Activated T-helper 9 cell treated with anti-CD3 and anti-CD28 coated beads, Interleukin-2, amount 50 U/mL, for 16 hours (primary cell): ENCODE results near the gene ZNF699.
A peak's percentile ranks its signal among the peaks of the same experiment; 100 is the strongest.
"Not testable (repeated sequence)": the region's sequence is repeated elsewhere in the genome, so short reads cannot be mapped to it uniquely, and the experiment has no call there.

Experiments
- DNase-seq: peaks from one replicate; pipeline ENCODE4 v3.0.0-alpha.2; 2020; ENCODE audit warnings: low read depth

The ZNF699 gene

DNA sequence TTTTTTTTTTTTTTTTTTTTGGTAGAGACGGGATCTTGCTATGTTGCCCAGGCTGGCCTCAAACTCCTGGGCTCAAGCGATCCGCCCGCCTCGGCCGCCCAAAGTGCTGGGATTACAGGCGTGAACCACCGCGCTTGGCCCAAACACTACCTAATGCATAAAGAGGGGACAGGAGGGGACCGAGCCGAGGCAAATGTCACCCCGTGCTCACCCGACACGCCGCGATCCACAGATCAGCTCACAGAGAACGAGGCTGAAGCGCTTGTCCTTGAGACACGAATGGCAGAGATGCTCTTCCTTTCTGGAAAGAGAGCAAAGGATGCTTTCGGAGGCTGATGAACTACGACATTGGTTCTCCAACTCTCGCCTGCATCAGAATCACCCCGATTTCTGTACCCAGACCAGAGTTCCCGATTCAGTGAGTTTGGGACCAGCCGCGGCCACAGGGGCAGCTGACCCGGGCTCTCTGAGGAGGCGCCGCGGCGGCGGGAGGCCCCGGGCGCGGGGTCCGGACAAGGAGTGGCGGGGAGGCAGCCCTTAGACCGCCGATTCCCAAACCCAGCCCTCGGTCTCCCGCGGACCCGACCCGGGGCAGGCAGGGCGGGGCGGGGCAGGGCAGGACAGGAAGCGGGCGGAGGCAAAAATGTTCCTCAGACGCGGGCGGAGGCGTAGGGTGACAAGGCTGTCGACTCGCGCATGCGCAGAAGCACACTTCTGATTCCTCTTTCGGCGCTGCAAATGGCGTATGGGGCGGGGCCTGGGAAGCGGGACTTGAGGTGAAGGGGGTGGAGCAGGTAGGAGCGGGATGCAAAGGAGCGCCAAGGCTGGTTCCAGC, at the start of gene ZNF699:
ZNF699 (minus strand) TSS at position 700 of the 835 bp plus-strand sequence. CDS start 4,719 bp downstream, outside the sequence.
- DNase-seq = peak; percentile 98

DNA sequence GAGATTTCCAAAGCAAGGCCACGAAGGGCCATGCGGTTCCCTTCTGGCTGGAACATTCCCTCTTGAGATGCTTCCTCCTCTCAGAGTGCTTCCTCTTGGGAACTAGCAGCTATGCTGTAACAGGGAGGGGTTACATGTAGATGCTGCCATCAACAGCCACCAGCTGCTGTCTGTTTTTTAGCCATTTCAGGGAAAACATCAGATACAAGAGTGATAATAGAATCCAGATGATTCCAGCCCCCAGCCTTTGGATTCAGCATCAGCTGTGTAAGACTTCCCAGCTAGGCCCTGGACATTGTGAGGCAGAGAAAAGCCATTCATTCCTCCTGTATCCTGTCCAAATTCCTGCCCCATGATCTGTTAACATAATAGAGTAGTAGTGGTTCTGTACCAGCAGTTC, 45.0 kb upstream of the ZNF699 start:
- DNase-seq = no peak

DNA sequence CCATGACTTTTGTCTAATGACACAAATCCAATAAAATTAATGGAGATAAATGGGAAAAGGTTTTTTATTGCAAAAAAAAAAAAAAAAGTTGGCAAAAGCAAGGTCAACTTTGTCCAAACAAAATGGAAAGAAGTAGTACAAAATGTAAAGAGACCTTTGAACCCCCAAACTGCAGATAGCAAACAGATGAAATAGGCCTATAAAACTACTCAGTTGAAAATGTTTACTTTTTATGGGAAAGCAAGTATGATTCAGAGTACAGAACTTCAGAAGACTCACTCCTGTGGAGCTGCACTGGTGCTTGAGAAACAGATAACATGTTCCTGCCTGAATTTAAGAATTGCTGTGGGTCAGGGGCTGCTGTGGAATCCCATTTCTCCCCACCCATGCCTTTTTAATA, 43.4 kb upstream of the ZNF699 start:
- DNase-seq = no peak

DNA sequence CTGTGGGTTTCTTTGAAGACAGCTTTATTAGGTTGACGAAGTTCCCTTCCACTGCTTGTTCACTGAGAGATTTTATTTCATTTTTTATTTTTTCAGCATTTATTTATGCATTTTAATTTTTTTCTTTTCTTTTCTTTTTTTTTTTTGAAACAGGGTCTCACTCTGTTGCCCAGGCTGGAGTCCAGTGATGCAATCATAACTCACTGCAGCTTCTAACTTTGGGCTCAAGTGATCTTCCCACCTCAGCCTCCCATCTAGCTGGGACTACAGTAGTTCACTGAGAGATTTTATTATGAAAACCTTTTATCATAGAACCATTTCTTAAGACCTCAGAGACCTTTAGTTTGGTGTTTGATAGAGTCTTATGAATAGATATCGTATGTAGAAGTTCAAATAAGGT, 42.9 kb upstream of the ZNF699 start:
- no peak for DNase-seq

DNA sequence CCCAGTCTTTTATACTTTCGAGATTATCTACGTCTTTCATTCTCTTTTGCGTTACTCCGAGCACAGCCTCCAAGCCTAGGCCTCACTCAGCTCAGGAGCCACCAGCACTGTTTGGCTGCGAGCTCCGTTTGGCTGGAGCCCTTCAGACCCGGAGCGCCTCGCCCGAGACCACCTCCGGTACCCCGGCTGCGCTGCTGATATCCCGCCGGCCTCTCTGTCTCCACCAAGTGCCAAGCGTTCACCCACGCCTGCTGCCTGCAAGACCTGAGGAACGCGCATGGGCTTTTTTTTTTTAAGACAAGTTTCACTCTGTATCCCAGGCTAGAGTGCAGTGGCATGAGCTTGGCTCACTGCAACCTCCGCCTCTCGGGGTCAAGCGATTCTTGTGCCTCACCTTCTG, 39.0 kb upstream of the ZNF699 start:
- no peak for DNase-seq

DNA sequence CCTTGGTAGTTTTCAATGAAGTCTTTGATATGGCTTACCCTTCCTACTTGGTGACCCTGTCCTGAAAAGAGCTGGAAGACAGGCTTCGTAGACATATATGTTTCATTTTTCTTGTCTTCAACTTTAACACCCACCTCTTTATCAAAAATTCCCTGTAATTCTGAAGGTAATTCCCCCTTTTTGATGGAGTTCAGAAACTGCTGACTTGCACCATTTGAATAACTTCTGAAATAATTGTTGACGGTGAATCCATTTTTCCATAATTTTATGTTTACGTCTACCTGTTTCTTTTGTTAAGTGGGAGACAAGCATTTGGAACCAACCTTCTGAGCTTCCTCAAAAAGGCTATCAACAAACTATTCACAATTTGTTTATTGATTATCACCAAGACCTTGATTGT, 38.6 kb upstream of the ZNF699 start:
- no peak for DNase-seq

DNA sequence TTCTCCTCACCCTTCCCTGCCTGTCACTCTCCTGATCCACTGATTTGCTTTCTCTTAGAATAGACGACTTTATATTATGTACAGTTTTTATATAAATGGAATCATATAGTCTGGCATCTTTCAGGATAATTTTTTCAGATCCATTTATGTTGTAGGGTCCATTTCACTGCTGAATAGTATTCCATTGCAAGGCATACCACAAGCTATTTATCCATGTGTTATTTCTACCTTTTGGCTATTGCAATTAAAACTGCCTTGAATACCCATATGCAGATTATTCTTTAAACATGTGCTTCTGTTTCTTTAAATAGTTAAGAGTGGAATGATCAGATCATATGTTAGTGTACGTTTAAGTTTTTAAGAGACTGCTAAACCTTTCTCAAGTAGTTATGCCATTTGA, 35.4 kb upstream of the ZNF699 start:
- no peak for DNase-seq

DNA sequence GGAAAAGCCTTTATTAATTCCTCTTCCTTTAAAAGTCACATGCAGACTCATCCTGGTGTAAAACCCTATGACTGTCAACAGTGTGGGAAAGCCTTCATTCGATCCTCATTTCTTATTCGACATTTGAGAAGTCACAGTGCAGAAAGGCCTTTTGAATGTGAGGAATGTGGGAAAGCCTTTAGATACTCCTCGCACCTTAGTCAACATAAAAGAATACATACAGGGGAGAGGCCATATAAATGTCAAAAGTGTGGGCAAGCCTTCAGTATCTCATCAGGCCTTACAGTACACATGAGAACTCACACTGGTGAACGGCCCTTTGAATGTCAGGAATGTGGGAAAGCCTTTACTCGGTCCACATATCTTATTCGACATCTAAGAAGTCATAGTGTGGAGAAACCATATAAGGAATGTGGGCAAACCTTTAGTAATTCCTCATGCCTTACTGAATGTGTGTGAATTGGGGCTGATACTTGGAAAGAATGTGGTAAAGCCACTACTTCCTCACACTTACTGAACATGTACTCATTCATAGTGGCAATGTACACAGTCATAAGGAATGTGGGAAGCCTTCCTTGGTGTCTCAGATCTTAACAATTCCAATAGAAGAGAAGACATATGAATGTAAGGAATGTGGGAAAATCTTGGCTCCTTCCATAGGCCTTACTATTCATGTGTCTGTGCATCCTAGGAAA, 33.1 kb upstream of the ZNF699 start:
- DNase-seq = no peak

DNA sequence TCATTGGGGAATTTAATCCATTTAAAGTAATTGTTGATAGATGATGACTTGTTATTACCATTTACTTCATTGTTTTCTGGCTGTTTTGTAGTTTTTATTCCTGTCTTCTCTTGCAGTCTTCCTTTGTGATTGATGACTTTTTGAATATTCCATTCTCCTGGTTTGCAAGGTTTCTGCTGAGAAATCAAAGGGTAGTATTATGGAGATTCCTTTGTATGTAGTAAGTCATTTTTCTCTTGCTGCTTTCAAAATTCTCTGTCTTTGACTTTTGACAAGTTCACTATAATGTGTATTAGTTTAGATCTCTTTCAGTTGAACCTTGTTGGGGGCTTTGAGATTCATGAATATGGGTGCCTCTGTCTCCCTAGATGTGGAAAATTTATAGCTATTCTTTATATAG, 20.4 kb upstream of the ZNF699 start:
- DNase-seq = no peak

DNA sequence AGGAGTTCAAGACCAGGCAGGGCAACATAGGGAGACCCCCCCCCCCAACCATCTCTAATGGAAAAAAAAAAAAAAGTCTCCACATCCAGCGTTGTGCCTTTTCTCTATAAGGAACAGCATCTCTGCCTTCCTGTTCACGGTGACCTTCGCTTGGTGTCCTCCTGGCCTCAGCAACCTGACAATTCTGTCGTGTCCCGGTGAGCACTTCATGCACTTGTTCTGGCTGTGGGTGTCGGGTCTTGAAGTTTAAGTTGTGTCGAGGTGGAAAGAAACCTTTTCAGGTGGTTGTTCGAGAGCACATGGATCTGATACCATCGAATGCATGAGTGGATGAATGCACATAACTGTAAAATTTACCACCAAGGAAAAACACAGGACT, 14.9 kb upstream of the ZNF699 start:
- no peak for DNase-seq

DNA sequence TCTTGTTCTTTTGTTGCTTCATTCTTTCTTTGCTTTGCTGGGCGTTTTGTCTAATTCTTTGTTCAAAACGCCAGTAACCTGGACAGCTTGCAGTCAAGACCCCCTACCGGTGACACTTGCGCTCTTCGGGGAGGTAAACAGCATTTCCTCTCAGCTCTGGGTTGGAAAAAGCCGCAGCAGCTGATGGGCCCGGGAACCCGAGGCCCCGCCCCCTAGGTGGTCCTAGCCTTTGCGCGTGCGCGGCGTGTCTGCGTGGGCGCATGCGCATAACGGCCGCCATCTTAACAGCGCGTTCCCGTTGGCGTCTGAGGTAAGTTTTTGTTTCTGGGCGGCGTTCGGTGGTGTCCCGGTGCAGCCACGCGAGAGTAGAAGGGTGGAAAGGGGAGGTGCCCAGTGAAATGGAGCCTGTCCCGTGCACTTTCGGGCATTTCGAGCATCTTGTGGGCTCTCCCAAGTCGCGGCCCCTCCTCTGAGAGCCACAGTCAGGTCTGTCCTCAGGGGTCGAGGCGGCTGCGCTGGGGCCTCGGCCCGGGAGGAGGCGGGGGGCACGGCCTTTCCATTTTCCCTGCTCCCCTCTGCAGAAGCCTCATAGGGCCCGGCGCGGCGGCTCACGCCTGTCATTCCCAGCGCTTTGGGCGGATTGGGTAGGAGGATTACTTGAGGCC, 14.4 kb upstream of the ZNF699 start, which contains the start of gene ZNF559:
ZNF559 (plus strand) TSS at position 261 of the 665 bp plus-strand sequence. CDS start 14,371 bp downstream, outside the sequence.
- DNase-seq = peak; percentile 95

DNA sequence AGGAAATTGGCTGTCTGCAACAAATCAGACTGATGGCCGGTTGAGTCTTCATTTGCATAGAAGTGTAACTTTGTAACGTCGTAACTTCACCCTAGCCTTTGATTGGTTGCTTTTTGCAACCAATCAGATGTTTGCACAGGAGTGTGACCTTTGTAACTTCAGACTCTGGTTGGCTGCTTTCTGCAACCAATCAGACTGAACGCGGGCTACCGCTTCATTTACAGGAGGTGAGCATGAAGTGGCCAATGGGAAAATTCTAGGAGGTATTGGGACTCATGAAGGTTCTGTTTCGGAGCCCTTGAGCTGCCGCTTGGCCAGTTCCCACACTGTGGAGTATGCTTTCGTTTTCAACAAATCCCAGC, 13.9 kb upstream of the ZNF699 start:
- DNase-seq = peak; percentile 8

DNA sequence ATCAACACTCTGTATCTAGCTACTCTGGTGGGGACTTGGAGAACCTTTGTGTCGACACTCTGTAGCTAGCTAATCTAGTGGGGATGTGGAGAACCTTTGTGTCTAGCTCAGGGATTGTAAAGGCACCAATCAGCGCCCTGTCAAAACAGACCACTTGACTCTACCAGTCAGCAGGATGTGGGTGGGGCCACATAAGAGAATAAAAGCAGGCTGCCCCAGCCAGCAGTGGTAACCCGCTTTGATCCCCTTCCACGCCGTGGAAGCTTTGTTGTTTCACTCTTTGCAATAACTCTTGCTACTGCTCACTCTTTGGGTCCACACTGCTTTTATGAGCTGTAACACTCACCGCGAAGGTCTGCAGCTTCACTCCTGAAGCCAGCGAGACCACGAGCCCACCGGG, 12.6 kb upstream of the ZNF699 start:
- DNase-seq = not testable (repeated sequence)

DNA sequence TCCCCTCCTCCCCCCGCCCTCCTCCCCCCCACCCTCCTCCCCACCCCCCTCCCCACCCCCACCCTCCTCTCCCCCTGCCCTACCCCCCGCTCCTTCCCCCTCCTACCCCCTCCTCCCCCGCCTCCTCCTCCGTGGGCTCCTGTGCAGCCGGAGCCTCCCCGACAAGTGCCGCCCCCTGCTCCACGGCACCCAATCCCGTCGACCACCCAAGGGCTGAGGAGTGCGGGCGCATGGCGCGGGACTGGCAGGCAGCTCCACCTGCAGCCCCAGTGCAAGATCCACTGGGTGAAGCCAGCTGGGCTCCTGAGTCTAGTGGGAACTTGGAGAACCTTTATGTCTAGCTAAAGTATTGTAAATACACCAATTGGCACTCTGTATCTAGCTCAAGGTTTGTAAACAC, 12.1 kb upstream of the ZNF699 start:
- not testable (repeated sequence) for DNase-seq

DNA sequence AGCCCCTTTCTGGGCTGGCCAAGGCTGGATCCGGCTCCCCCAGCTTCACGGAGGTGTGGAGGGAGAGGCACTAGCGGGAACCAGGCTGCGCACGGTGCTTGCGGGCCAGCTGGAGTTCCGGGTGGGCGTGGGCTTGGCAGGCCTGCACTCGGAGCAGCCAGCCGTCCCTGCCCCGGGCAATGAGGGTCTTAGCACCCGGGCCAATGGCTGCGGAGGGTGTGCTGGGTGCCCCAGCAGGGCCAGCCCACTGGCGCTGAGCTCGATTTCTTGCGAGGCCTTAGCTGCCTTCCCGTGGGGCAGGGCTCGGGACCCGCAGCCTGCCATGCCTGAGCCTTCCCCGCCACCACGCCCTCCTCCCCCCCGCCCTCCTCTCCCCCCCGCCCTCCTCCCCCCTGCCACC, 11.7 kb upstream of the ZNF699 start:
- DNase-seq = no peak

DNA sequence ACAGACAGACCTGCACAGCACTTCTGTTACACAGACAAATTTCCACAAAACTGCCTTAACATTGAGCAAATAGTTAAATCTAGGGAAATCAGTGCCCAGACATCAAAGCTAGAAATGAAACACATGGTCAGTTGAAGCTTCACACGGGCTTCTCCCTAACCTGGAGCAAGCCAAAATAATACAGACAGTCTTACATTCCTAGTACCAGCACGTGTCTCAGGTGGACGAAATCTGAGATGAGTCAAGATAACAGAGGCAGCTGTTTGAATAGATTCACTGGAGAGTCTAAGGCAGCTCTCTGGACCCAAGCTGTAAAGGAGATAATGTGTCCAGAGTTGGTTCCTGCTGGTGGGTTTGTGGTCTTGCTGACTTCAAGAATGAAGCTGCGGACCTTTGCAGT, 4.1 kb upstream of the ZNF699 start:
- DNase-seq = no peak

DNA sequence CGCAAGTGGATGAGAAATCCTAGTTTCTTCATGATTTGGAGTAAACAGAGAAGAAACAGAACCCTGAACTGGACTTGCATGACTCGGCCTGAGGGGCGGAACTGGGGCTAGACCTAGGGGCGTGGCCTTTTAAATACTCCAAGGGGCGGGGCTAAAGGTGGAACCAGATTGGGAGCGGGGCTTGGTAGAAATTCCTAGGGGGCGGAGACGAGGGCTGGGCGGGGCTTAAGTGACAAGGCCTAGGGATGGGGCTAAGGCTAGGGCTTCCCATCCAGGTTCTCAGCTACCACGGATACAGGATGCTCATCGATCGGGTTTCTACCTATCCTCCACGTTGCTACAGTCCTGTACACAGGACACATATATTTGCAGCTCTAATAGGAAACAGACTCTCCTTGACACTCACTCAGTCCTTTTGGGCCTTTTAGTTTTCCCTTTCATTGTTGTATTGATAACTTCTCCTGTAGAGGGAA, 372 bp upstream of the ZNF699 start:
- DNase-seq = peak; percentile 72

DNA sequence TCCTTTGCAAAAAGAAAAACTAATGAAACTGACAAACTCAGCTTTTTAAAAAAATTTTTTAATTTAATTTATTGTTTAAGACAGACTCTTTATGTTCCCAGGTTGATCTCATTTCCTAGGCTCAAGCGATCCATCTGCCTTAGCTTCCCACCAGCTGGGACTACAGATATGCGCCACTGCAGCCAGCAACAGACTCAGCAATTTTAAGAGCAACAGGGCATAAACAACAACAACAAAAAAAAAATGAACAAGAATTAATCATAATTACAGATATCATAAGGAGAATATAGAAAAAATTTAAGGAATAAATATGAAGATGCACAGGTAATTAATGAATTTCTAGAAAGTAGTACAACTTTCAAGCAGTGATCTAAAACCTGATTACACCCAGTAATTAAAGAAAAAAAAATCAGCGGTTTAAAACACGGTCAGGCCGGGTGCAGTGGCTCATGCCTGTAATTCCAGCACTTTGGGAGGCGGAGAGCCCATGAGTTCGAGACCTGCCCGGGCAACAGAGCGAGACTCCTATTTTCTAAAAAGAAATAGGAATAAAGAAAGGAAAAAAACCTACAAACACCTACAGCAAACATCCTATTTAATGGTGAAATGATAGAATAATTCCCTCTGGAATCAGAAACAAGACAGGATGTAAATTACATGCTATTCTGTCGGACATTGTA, 1.4 kb downstream of the ZNF699 start:
- no peak for DNase-seq

DNA sequence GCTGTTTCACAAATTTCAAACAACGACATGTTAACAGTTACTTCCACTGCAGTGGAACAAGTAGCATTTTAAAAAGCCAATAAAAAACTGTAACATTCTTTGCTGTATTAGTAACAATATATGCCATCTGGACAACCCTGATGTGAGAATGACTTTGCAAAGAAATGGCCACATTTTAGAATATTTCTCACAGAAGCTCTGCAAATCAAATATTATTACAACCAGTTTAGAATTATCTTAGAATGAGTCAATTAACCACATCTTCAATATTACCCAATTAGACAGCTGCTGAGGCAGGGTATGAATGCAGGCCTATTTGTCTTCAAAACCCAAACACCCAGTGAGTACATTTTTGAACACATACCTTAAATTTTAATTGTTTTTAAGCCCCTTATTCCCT, 3.2 kb downstream of the ZNF699 start:
- DNase-seq = no peak

DNA sequence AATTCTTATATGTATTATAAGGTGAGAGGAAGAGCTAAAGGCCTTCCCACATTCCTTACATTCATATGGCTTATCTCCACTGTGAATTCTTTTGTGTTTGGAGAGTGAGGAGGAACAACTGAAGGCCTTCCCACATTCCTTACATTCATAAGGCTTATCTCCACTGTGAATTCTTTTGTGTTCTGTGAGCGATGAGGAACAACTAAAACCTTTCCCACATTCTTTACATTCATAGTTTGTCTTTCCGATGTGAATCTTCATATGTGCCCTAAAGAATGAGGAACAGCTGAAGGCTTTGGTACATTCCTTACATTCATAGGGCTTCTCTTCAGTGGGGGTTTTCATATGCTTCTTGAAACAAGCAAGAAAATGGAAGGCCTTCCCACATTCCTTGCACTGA, 13.3 kb downstream of the ZNF699 start:
- DNase-seq = no peak

DNA sequence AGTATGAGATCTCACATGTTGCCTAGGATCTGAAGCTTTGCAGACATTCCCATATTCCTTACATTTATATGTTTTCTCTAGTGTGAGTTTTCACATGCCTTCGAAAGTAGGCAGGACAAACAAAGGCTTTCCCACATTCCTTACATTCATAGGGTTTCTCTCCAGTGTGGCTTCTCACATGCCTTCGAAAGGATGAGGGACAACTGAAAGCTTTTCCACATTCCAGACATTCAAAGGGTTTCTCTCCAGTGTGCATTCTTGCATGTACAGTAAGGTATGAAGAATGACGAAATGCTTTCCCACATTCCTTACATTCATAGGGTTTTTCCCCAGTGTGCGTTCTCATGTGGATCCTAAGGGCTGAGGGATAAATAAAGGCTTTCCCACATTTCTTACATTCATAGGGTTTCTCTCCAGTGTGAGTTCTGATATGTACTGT, 14.2 kb downstream of the ZNF699 start:
- no peak for DNase-seq

DNA sequence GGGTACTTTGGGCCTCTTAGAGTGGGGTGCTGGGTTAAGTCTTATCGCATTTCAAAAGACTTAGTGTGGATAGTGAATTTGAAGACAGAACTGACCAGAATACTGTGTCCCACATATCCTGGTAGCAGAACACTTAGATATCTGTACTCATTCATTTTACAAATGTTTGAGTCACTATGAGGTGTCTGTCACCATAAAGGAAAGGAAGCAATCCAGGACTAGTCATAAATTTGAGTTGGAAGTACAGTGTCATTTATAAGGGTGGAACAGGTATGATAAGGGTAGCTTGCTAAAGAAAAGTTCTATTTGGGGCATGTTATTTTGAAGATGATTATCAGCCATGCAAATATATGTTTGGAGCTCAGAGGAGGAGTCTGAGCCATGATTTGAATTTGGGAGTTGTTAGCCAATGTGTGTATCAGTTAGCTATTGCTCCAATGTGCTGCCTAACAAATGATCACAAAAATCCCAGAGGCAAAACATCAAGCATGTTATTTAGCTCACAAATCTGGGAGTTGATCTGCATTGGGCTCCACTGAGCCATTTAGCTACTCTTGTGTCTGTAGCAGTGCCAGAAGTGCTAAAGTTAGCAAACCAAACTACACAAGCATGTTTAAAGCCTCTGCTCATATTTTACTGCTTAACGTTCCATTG, 20.3 kb downstream of the ZNF699 start:
- no peak for DNase-seq
